Heart left ventricle (tissue), 16 donors: ENCODE results near the gene ITPKA. TPM values are rescaled to one million over a fixed set of nuclear protein-coding genes. Genes with fewer than 3 reads are reported as not detected.

Experiments used
- ATAC-seq, 4 donors: fragments of 200-7000 bp; cut with Tn5 transposase; one replicate each; pipeline ENCODE4 v1.9.1; 2020 to 2022; ENCODE audit warnings: moderate library complexity in 4 of 4, mild to moderate bottlenecking in 3 of 4, moderate number of reproducible peaks in 1 of 4
- DNase-seq, 5 donors: peaks; one replicate each; pipeline ENCODE4 v3.0.0-alpha.2; 2020
- H3K27ac ChIP-seq, 12 donors: fragments of 200-600 bp; sonication (generic) in 4 of 12; one replicate each; pipeline versions ENCODE4 v1.5.0 to v1.8.0; 2016 to 2022; ENCODE audit warnings: mild to moderate bottlenecking in 2 of 12
- H3K27me3 ChIP-seq, 9 donors: fragments of 200-600 bp; sonication (generic) in 2 of 9; one replicate each; pipeline versions ENCODE4 v1.5.1 to v1.8.0; 2016 to 2022; ENCODE audit warnings: mild to moderate bottlenecking in 3 of 9
- H3K36me3 ChIP-seq, 9 donors: fragments of 200-600 bp; sonication (generic) in 2 of 9; one replicate each; pipeline versions ENCODE4 v1.5.0 to v1.8.0; 2018 to 2022; ENCODE audit warnings: mild to moderate bottlenecking in 2 of 9
- H3K4me1 ChIP-seq, 12 donors: fragments of 200-600 bp; sonication (generic) in 4 of 12; one replicate each; pipeline versions ENCODE4 v1.5.0 to v1.8.0; 2016 to 2022; ENCODE audit warnings: mild to moderate bottlenecking in 3 of 12
- H3K4me3 ChIP-seq, 12 donors: fragments of 200-600 bp; sonication (generic) in 4 of 12; one replicate each; pipeline versions ENCODE4 v1.5.0 to v1.8.0; 2017 to 2022; ENCODE audit warnings: mild to moderate bottlenecking in 9 of 12, moderate library complexity in 4 of 12
- H3K9me3 ChIP-seq, 12 donors: fragments of 200-600 bp; sonication (generic) in 4 of 12; one replicate each; pipeline versions ENCODE4 v1.5.0 to v1.8.0; 2016 to 2022; ENCODE audit warnings: mild to moderate bottlenecking in 1 of 12
- POLR2A ChIP-seq, 2 donors: fragments of 450-650 bp; IDR thresholded peaks; one replicate each; pipeline ENCODE4 v1.6.1; 2017; ENCODE audit warnings: antibody characterized with exemption in 2 of 2, mild to moderate bottlenecking in 2 of 2, moderate library complexity in 2 of 2
- WGBS, 4 donors: extraction: QIAGEN DNeasy Blood & Tissue Kit in 2 of 4; methylation state at CpG; one replicate each; pipeline versions ENCODE4 v1.1.5 to v1.1.7; 2013 to 2018; 5-methylcytosine and 5-hydroxymethylcytosine counted together
- intact Hi-C, 10 donors: fragments of 100-400 bp; cut with DNase I; formaldehyde crosslinking; loops; one replicate each; pipeline versions ENCODE4 v1.11.1 to v1.14.2; 2022
- long read RNA-seq, 3 donors: library from polyadenylated mRNA; unstranded; transcript quantifications; one replicate each; pipeline ENCODE4 v2.0.0, GENCODE V29; 2020 to 2021
- polyA plus RNA-seq, 2 donors: library from polyadenylated mRNA; stranded (reverse); fragments of 200-250 nt; gene quantifications; one replicate each; pipeline ENCODE4 v1.2.3, GENCODE V29; 2013
- total RNA-seq, 9 donors: library from RNA; depleted of rRNA in 2 of 9; stranded (reverse); fragments of >200 nt in 2 of 9; fragmentation: NEBNext Ultra II Directional in 3 of 9; extraction: Animal tissue kit (Norgen Biotek cat#: 25700) in 3 of 9; gene quantifications; one replicate each; pipeline versions ENCODE4 v1.1.0 to v1.2.4, GENCODE V29; 2016 to 2023
- TF ChIP-seq, protein P1 (sequence below), 12 donors: fragments of 200-600 bp; sonication (generic) in 4 of 12; IDR thresholded peaks; one replicate each; pipeline versions ENCODE4 v1.5.0 to v1.8.0; 2018 to 2022; ENCODE audit warnings: antibody characterized with exemption in 12 of 12, mild to moderate bottlenecking in 5 of 12
- donor health status: ischemic (EF 13 %, LVEDD 7.1; RV severe dilation, severe dysfunction).
- donor health status: healthy with polysubstance abuse.
- donor health status: DM: no; HTN: yes; CAD: no.
- donor health status: DM: no; HTN: no; CAD: no.
- donor health status: ischemic (EF 25% LVEDD 6.9; RV normal size, moderate dysfunction).
- donor health status: ischemic (EF 25% LVEDD 5.7; RV mildly dilated, moderate dysfunction).
- donor health status: healthy.
- donor health status: DM: yes; HTN: yes; CAD: no.
- donor health status: ischemic (EF 35%, LVEDD 5.7; RV mildly dilated, moderate dysfunction).
- donor health status: nonischemic (EF 11% LVEDD 7.7; RV severe dilation, severe dysfunction).
- donor health status: DM: yes; HTN: yes; CAD: no.
- donor health status: PGD.
- donor health status: ischemic (EF 29% LVEDD 5.4; RV normal size, mild dysfunction).
- donor health status: nonischemic (EF 23%, LVEDD 6.1; RV moderate dilation, normal function).

The ITPKA gene
- total RNA-seq, result 10 to 100 TPM in 1 of 9 donors, 1 to 10 TPM in 6, under 1 TPM in 2; 0.80 to 12.5 (median 1.8) TPM
- polyA plus RNA-seq, result 1 to 10 TPM; 6.0 to 6.7 TPM
- long read RNA-seq, donor 1, transcript ITPKA-201 (7 exons, 1,824 nt), result major isoform, 6 of 7 reads
- long read RNA-seq, donor 1, partial matches to known transcripts, result 1 of 7 reads
- long read RNA-seq, donor 1, other reads (novel, unspliced or antisense), result 0 of 7 reads
- long read RNA-seq, donor 2, result 0 reads
- long read RNA-seq, donor 3, transcript ITPKA-201 (7 exons, 1,824 nt), result major isoform, 28 of 29 reads
- long read RNA-seq, donor 3, partial matches to known transcripts, result 0 of 29 reads
- long read RNA-seq, donor 3, other reads (novel, unspliced or antisense), result 1 of 29 reads

DNA sequence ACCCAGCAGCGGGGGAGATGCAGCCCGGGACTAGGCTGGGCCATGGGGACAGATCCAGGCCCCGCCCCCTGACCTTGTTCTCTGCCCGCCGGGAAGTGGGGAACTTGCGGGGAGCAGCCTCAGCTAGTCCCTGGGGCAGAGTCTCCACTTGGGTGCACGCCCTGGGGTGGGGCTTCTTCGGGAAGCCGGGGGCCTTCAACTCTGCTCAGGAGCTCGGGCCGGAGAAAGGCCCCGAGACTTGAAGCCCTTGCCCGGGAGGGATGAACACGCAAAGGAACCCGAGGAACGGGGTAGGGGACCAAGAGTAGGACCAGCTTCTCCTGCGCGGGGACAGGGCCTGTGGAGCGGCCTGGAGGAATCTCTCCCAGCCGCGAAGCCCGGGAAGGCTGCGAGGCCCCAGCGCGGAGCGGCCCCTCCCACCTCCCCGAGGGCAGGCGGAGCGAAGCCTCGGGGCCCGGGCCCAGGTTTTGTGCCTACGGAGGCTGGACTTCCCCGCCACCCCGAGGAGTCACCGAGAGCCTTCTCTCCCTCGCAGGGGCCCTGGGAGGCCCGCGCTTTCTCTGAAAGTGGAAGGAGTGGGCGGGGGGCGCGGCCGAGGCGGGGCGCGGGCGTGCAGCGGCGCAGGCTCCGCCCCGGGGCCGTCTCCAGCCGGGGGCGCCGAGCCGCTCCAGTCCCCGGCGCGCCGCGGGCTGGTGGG, at the start of gene ITPKA:
ITPKA (plus strand) TSS at position 670 of the 697 bp plus-strand sequence. CDS start 54 bp downstream, outside the sequence.
- H3K27me3 ChIP-seq, result peaks cover 0 to 62% (median 16%) of the 10 kb centered on the region in 9 donors

DNA sequence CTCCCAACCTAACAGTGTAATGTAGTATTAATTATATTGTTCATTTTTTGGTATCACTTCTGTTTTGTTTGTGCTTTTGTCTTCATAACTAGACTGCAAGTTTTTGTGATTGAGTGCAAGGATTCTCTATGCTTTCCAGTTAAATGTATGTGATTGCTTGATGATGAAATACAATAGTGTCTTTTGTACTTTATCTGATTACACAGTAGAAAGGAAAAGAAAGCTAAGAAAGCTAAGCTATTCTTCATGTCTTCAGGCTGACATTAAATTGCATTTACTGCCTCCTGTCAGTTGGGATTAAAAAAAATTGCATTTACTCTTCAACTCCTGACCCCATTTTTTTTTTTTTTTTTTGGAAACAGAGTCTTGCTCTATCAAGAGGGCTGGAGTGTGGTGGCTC, 48.3 kb upstream of the ITPKA start:
- H3K9me3 ChIP-seq, result no peaks in the 10 kb centered on the region
- no peak overlapping the region for H3K4me3 ChIP-seq
- no peak overlapping the region for H3K27ac ChIP-seq
- ATAC-seq (no peak), DNase-seq (no peak)
- no peaks in the 10 kb centered on the region for H3K27me3 ChIP-seq
- TF ChIP-seq, protein P1, sequence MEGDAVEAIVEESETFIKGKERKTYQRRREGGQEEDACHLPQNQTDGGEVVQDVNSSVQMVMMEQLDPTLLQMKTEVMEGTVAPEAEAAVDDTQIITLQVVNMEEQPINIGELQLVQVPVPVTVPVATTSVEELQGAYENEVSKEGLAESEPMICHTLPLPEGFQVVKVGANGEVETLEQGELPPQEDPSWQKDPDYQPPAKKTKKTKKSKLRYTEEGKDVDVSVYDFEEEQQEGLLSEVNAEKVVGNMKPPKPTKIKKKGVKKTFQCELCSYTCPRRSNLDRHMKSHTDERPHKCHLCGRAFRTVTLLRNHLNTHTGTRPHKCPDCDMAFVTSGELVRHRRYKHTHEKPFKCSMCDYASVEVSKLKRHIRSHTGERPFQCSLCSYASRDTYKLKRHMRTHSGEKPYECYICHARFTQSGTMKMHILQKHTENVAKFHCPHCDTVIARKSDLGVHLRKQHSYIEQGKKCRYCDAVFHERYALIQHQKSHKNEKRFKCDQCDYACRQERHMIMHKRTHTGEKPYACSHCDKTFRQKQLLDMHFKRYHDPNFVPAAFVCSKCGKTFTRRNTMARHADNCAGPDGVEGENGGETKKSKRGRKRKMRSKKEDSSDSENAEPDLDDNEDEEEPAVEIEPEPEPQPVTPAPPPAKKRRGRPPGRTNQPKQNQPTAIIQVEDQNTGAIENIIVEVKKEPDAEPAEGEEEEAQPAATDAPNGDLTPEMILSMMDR (IDR thresholded peaks at IDR 0.05), result no peak
- no peak for TF ChIP-seq POLR2A (IDR thresholded peaks at IDR 0.05)
- H3K36me3 ChIP-seq, result peaks cover 0 to 55% (median 33%) of the 10 kb centered on the region in 9 donors
- no peaks in the 10 kb centered on the region for H3K4me1 ChIP-seq
- intact Hi-C loops, result no loop called here

More for the DNA sequence above, at the start of gene ITPKA:
- Histone ChIP-seq H3K4me1 (peaks cover 7 to 40% (median 30%) of the 10 kb centered on the region in 12 donors), H3K36me3 (no peaks in the 10 kb centered on the region), H3K4me3 (peak within 1 kb of the TSS; percentile 46 to 80 (median 64)), H3K27ac (peak within 1 kb of the TSS in 10 of 12 donors; percentile 17 to 72 (median 60)), H3K9me3 (no peaks in the 10 kb centered on the region)
- TF ChIP-seq, protein P1 (IDR thresholded peaks at IDR 0.05), result no peak
- TF ChIP-seq POLR2A (IDR thresholded peaks at IDR 0.05), result no peak
- DNase-seq (peak; percentile 62 to 86 (median 79)), ATAC-seq (peak; percentile 73 to 82 (median 76))
- intact Hi-C loops, result no loop called here
- WGBS, 4 donors, result 0 to 1% (median 0%) methylated on average over 17 to 60 of the region's 60 CpGs

DNA sequence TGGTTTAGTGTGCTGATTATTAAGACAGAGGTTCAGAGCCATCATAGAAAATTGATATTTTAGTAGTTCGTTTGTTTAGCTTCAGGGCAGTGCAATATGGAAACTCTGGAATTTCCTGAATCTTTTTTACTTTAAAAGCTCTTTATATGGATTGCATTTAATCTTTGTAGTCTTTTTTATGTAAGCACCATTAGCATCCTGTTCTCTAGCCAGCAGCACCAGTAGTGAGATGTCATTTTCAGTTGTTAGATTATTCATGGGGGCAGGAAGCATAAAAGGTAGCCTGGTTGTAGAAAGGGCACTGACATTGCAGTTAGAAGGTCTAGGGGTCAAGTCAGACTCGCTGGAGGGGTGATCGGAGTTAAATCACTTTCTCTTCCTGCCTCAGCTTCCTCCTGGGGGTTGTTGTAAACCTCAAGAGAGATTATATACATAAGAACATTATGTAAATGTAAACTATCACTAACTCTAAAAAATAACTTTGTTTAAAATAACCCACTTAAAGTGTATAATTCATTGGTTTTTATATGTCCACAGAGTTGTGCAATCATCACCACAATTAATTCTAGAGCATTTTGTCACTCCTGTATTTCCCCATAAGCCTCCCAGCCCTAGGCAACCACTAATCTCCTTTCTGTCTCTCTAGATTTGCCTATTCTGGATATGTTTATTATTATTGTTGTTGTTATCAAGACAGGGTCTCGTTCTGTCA, 31.4 kb upstream of the ITPKA start:
- Histone ChIP-seq H3K4me3 (no peak overlapping the region), H3K27ac (no peak overlapping the region), H3K36me3 (peaks cover 0 to 78% (median 68%) of the 10 kb centered on the region in 9 donors), H3K27me3 (no peaks in the 10 kb centered on the region), H3K9me3 (no peaks in the 10 kb centered on the region), H3K4me1 (peaks cover 0 to 13% (median 0%) of the 10 kb centered on the region in 12 donors)
- ATAC-seq (no peak), DNase-seq (no peak)
- intact Hi-C loops, result no loop called here
- TF ChIP-seq, protein P1 (IDR thresholded peaks at IDR 0.05), result no peak
- no peak for TF ChIP-seq POLR2A (IDR thresholded peaks at IDR 0.05)
- WGBS, 4 donors, result 72 to 86% (median 77%) methylated on average over 4 of the region's 4 CpGs
